NB4 (cell line): Measurements from ENCODE around the gene PVALEF.

Experiments used
- CTCF ChIP-seq: IDR thresholded peaks from one replicate; pipeline ENCODE4 v1.5.1; 2012; ENCODE audit warnings: low read depth, low read length
- POLR2A ChIP-seq: IDR thresholded peaks from 2 replicates; pipeline ENCODE4 v1.6.1; 2011; ENCODE audit warnings: mild to moderate bottlenecking; ENCODE audit not compliant: insufficient read length; ENCODE audit errors: extremely low read depth
- TF ChIP-seq, protein P1 (sequence below): IDR thresholded peaks from 2 replicates; pipeline ENCODE4 v1.6.1; 2011; ENCODE audit warnings: low read depth, low read length

- TF ChIP-seq POLR2A (no peak), CTCF (no peak)
- TF ChIP-seq, protein P1, sequence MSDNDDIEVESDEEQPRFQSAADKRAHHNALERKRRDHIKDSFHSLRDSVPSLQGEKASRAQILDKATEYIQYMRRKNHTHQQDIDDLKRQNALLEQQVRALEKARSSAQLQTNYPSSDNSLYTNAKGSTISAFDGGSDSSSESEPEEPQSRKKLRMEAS: no peak
Observed at GRCh38 chr17:81144423-81144781, 20.9 kb upstream of the PVALEF start.
